ENCODE measurements around the gene DISP2. TPM values are rescaled to one million over a fixed set of nuclear protein-coding genes. Genes with fewer than 3 reads are reported as not detected.

Gene DISP2
- total and polyA plus RNA-seq, 9 of the 15 experiments (the other 6 are each of a cell fraction or from before 2014, with no cell fraction given): 0.06 to 0.89 (median 0.15) TPM; not detected in 1

GRCh38 chr15:40354408-40355171, 3.4 kb upstream of the DISP2 start (continued):
- TF ChIP-seq, protein P1, sequence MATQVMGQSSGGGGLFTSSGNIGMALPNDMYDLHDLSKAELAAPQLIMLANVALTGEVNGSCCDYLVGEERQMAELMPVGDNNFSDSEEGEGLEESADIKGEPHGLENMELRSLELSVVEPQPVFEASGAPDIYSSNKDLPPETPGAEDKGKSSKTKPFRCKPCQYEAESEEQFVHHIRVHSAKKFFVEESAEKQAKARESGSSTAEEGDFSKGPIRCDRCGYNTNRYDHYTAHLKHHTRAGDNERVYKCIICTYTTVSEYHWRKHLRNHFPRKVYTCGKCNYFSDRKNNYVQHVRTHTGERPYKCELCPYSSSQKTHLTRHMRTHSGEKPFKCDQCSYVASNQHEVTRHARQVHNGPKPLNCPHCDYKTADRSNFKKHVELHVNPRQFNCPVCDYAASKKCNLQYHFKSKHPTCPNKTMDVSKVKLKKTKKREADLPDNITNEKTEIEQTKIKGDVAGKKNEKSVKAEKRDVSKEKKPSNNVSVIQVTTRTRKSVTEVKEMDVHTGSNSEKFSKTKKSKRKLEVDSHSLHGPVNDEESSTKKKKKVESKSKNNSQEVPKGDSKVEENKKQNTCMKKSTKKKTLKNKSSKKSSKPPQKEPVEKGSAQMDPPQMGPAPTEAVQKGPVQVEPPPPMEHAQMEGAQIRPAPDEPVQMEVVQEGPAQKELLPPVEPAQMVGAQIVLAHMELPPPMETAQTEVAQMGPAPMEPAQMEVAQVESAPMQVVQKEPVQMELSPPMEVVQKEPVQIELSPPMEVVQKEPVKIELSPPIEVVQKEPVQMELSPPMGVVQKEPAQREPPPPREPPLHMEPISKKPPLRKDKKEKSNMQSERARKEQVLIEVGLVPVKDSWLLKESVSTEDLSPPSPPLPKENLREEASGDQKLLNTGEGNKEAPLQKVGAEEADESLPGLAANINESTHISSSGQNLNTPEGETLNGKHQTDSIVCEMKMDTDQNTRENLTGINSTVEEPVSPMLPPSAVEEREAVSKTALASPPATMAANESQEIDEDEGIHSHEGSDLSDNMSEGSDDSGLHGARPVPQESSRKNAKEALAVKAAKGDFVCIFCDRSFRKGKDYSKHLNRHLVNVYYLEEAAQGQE (IDR thresholded peaks at IDR 0.05; ENCODE audit: borderline replicate concordance): peak; percentile 31; the same call in 1 of the 2 replicates
- TF ChIP-seq, protein P1 (CRISPR knock-in tag; IDR thresholded peaks at IDR 0.05; ENCODE audit: low read depth): no peak; the same call in 1 of the 2 replicates
- TF ChIP-seq ZNF217 (CRISPR knock-in tag; IDR thresholded peaks at IDR 0.05) (no peak), SRF (CRISPR knock-in tag; IDR thresholded peaks at IDR 0.05) (no peak), KDM4B (IDR thresholded peaks at IDR 0.05; ENCODE audit: borderline replicate concordance in 2 of 2, low read depth in 1 of 2) (no peak), ZZZ3 (IDR thresholded peaks at IDR 0.05) (no peak), DIDO1 (tag; IDR thresholded peaks at IDR 0.05; ENCODE audit: low read depth) (no peak), NKRF (IDR thresholded peaks at IDR 0.05; ENCODE audit: borderline replicate concordance) (no peak), SETDB1 (IDR thresholded peaks at IDR 0.05; ENCODE audit: low read length) (no peak), POU5F1 (IDR thresholded peaks at IDR 0.05; ENCODE audit: borderline replicate concordance, low read depth, low read length, partially characterized antibody) (no peak), PTRF (tag; IDR thresholded peaks at IDR 0.05) (no peak), PURB (CRISPR knock-in tag; IDR thresholded peaks at IDR 0.05; ENCODE audit: low read depth) (no peak), ZNF766 (CRISPR knock-in tag; conservative IDR thresholded peaks at IDR 0.05) (no peak)
- TF ChIP-seq, protein P2, sequence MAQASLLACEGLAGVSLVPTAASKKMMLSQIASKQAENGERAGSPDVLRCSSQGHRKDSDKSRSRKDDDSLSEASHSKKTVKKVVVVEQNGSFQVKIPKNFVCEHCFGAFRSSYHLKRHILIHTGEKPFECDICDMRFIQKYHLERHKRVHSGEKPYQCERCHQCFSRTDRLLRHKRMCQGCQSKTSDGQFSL (CRISPR knock-in tag; IDR thresholded peaks at IDR 0.05): peak; percentile 75
- TF ChIP-seq, protein P2 (tag; IDR thresholded peaks at IDR 0.05): no peak

Measured in K562 (cell line).